ENCODE data around the gene GRK5. TPM values are rescaled to one million over a fixed set of nuclear protein-coding genes. Genes with fewer than 3 reads are reported as not detected.

The GRK5 gene
- total RNA-seq, 1 experiment from 2014 or later, result 2.3 TPM

DNA sequence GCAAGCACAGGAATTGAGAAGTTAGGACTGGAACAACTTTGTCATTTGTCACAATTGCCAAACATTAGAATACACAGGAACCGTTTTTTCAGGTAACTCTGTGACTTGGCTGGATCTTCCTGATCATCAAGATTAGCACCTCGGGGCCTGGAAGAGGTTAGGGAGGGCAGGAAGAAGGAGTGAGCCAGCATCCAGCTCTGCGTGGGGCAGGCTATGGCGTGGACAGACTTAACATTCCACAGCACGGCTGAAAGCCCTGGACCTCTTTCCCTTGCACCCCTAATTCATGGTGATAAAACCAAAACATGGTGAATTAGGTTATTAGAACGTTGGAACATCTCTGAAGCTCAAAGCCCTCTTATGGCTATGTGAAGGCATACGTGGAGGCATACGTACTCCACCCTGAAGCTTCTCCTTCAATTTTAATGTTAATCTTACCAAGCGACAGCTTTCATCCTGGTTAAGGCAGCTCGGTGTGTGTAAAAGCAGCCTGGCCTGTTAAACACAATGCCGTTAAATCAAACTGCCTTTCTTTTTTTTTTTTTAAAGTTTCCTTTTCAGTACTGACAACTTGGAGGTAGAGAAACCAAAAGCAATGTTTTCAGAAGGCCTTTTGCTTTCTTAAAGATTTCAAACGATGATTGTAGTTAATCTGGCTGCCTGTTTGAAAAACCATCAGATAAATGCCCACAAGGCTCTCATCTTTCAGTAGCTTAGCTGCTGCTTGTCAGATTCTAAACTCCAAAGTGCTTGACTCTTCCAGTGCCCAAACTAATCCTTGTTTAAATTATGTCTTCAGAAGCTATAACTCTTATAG lies 4.5 kb downstream of the GRK5 start:
- Mint-ChIP-seq H3K4me1 (peaks cover 48% of the 10 kb centered on the region), H3K27me3 (ENCODE audit: low read depth) (peaks cover 18% of the 10 kb centered on the region), H3K4me3 (no peak overlapping the region), H3K27ac (no peak overlapping the region), H3K9me3 (no peaks in the 10 kb centered on the region), H3K36me3 (no peaks in the 10 kb centered on the region)
- TF ChIP-seq TCF7 (CRISPR knock-in tag; IDR thresholded peaks at IDR 0.05; ENCODE audit: low read depth) (no peak), ZBTB21 (CRISPR knock-in tag; IDR thresholded peaks at IDR 0.05; ENCODE audit: borderline replicate concordance) (no peak), NR2C2 (CRISPR knock-in tag; IDR thresholded peaks at IDR 0.05) (no peak), PRDM15 (CRISPR knock-in tag; IDR thresholded peaks at IDR 0.05) (no peak), HMGA2 (CRISPR knock-in tag; IDR thresholded peaks at IDR 0.05) (no peak), GABPB1 (CRISPR knock-in tag; IDR thresholded peaks at IDR 0.05) (no peak)
- TF ChIP-seq, protein P1, sequence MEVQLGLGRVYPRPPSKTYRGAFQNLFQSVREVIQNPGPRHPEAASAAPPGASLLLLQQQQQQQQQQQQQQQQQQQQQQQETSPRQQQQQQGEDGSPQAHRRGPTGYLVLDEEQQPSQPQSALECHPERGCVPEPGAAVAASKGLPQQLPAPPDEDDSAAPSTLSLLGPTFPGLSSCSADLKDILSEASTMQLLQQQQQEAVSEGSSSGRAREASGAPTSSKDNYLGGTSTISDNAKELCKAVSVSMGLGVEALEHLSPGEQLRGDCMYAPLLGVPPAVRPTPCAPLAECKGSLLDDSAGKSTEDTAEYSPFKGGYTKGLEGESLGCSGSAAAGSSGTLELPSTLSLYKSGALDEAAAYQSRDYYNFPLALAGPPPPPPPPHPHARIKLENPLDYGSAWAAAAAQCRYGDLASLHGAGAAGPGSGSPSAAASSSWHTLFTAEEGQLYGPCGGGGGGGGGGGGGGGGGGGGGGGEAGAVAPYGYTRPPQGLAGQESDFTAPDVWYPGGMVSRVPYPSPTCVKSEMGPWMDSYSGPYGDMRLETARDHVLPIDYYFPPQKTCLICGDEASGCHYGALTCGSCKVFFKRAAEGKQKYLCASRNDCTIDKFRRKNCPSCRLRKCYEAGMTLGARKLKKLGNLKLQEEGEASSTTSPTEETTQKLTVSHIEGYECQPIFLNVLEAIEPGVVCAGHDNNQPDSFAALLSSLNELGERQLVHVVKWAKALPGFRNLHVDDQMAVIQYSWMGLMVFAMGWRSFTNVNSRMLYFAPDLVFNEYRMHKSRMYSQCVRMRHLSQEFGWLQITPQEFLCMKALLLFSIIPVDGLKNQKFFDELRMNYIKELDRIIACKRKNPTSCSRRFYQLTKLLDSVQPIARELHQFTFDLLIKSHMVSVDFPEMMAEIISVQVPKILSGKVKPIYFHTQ (CRISPR knock-in tag; IDR thresholded peaks at IDR 0.05), result no peak
- ChIA-PET POLR2A (interaction anchor here (0.5 kb wide), 1 partner anchor 79 kb away, joined by 5 read pairs; no protein-coding TSS in a partner anchor), CTCF (interaction anchor here (1.0 to 3.2 kb wide), 5 partner anchors 9 to 233 kb away, joined by 3 to 17 read pairs (median 7); no protein-coding TSS in a partner anchor)
- DNase-seq (ENCODE audit: low spot score) (no peak), ATAC-seq (no peak)

- H3K9me3 Mint-ChIP-seq, result no peaks in the 10 kb centered on the region
- ATAC-seq, result no peak
- H3K4me1 Mint-ChIP-seq, result peaks cover 38% of the 10 kb centered on the region
- no peak for DNase-seq (ENCODE audit: low spot score)
- ChIA-PET POLR2A (no interaction called here), CTCF (interaction anchor here (1.6 kb wide), 1 partner anchor 9 kb away, joined by 4 read pairs; no protein-coding TSS in a partner anchor)
- H3K36me3 Mint-ChIP-seq, result no peaks in the 10 kb centered on the region
- H3K4me3 Mint-ChIP-seq, result no peak overlapping the region
- H3K27ac Mint-ChIP-seq, result no peak overlapping the region
- no peaks in the 10 kb centered on the region for H3K27me3 Mint-ChIP-seq (ENCODE audit: low read depth)
- no peak for TF ChIP-seq RORB (CRISPR knock-in tag; IDR thresholded peaks at IDR 0.05)
- TF ChIP-seq SMAD3 (CRISPR knock-in tag; IDR thresholded peaks at IDR 0.05; ENCODE audit: borderline replicate concordance), result no peak
- no peak for TF ChIP-seq ZNF416 (CRISPR knock-in tag; IDR thresholded peaks at IDR 0.05)
- no peak for TF ChIP-seq MYBL2 (CRISPR knock-in tag; IDR thresholded peaks at IDR 0.05)
- no peak for TF ChIP-seq JUN (CRISPR knock-in tag; IDR thresholded peaks at IDR 0.05)
- no peak for TF ChIP-seq ZNF138 (CRISPR knock-in tag; conservative IDR thresholded peaks at IDR 0.05)
- TF ChIP-seq, protein P2, sequence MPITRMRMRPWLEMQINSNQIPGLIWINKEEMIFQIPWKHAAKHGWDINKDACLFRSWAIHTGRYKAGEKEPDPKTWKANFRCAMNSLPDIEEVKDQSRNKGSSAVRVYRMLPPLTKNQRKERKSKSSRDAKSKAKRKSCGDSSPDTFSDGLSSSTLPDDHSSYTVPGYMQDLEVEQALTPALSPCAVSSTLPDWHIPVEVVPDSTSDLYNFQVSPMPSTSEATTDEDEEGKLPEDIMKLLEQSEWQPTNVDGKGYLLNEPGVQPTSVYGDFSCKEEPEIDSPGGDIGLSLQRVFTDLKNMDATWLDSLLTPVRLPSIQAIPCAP (CRISPR knock-in tag; IDR thresholded peaks at IDR 0.05), result no peak
- no peak for TF ChIP-seq GTF2I (CRISPR knock-in tag; conservative IDR thresholded peaks at IDR 0.05)
- TF ChIP-seq, protein P3, sequence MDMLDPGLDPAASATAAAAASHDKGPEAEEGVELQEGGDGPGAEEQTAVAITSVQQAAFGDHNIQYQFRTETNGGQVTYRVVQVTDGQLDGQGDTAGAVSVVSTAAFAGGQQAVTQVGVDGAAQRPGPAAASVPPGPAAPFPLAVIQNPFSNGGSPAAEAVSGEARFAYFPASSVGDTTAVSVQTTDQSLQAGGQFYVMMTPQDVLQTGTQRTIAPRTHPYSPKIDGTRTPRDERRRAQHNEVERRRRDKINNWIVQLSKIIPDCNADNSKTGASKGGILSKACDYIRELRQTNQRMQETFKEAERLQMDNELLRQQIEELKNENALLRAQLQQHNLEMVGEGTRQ (CRISPR knock-in tag; IDR thresholded peaks at IDR 0.05), result no peak
- no peak for TF ChIP-seq RELA (CRISPR knock-in tag; IDR thresholded peaks at IDR 0.05; ENCODE audit: borderline replicate concordance)
- TF ChIP-seq ZNF219 (CRISPR knock-in tag; IDR thresholded peaks at IDR 0.05; ENCODE audit: borderline replicate concordance), result no peak
- TF ChIP-seq PRDM15 (CRISPR knock-in tag; IDR thresholded peaks at IDR 0.05), result no peak
- TF ChIP-seq, protein P4, sequence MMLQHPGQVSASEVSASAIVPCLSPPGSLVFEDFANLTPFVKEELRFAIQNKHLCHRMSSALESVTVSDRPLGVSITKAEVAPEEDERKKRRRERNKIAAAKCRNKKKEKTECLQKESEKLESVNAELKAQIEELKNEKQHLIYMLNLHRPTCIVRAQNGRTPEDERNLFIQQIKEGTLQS (CRISPR knock-in tag; conservative IDR thresholded peaks at IDR 0.05), result no peak
- TF ChIP-seq, protein P5, sequence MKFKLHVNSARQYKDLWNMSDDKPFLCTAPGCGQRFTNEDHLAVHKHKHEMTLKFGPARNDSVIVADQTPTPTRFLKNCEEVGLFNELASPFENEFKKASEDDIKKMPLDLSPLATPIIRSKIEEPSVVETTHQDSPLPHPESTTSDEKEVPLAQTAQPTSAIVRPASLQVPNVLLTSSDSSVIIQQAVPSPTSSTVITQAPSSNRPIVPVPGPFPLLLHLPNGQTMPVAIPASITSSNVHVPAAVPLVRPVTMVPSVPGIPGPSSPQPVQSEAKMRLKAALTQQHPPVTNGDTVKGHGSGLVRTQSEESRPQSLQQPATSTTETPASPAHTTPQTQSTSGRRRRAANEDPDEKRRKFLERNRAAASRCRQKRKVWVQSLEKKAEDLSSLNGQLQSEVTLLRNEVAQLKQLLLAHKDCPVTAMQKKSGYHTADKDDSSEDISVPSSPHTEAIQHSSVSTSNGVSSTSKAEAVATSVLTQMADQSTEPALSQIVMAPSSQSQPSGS (CRISPR knock-in tag; IDR thresholded peaks at IDR 0.05; ENCODE audit: borderline replicate concordance, low read depth), result no peak
- TF ChIP-seq TCF7 (CRISPR knock-in tag; IDR thresholded peaks at IDR 0.05; ENCODE audit: low read depth), result no peak
These were observed 8.0 kb downstream of the GRK5 start for GRCh38 chr10:119215371-119215770.
